H9 (cell line): ENCODE measurements around the gene KLHDC1. TPM values are rescaled to one million over a fixed set of nuclear protein-coding genes. Genes with fewer than 3 reads are reported as not detected.

Source experiments
- DNase-seq: peaks from one replicate; pipeline ENCODE4 v3.0.0-alpha.2; 2017
- H2AFZ ChIP-seq: one replicate; pipeline ENCODE4 v1.6.1; 2013; ENCODE audit warnings: mild to moderate bottlenecking, low read length, control low read depth, moderate library complexity
- H2AK5ac ChIP-seq: 2 replicates; pipeline ENCODE4 v1.6.1; 2013; ENCODE audit warnings: low read length, control low read depth, mixed read lengths; ENCODE audit not compliant: insufficient read length
- H2BK120ac ChIP-seq: one replicate; pipeline ENCODE4 v1.6.1; 2013; ENCODE audit warnings: low read depth, mild to moderate bottlenecking, low read length, control low read depth, inconsistent platforms; ENCODE audit not compliant: poor library complexity, severe bottlenecking
- H2BK12ac ChIP-seq: 2 replicates; pipeline ENCODE4 v1.6.1; 2013; ENCODE audit warnings: low read length, control low read depth, mixed read lengths, low read depth; ENCODE audit not compliant: insufficient read length
- H2BK15ac ChIP-seq: 2 replicates; pipeline ENCODE4 v1.6.1; 2013; ENCODE audit warnings: low read depth, low read length, control low read depth
- H2BK20ac ChIP-seq: one replicate; pipeline ENCODE4 v1.6.1; 2013; ENCODE audit warnings: low read depth, mild to moderate bottlenecking, low read length, control low read depth, inconsistent platforms; ENCODE audit not compliant: poor library complexity, severe bottlenecking
- H2BK5ac ChIP-seq: 2 replicates; pipeline ENCODE4 v1.6.1; 2013; ENCODE audit warnings: low read length, control low read depth, mixed read lengths; ENCODE audit not compliant: insufficient read length
- H3K14ac ChIP-seq: 2 replicates; pipeline ENCODE4 v1.6.1; 2013; ENCODE audit warnings: low read length, control low read depth; ENCODE audit not compliant: insufficient read depth
- H3K18ac ChIP-seq: 2 replicates; pipeline ENCODE4 v1.6.1; 2013; ENCODE audit warnings: low read depth, mild to moderate bottlenecking, mixed read lengths, low read length, control low read depth; ENCODE audit not compliant: insufficient read length
- H3K23ac ChIP-seq: 2 replicates; pipeline ENCODE4 v1.6.1; 2013; ENCODE audit warnings: low read length, control low read depth, mixed read lengths, low read depth; ENCODE audit not compliant: insufficient read length
- H3K23me2 ChIP-seq: 2 replicates; pipeline ENCODE4 v1.6.1; 2013; ENCODE audit warnings: low read depth, mild to moderate bottlenecking, mixed read lengths, low read length, control low read depth; ENCODE audit not compliant: insufficient read length, poor library complexity, severe bottlenecking
- H3K27ac ChIP-seq: 2 replicates; pipeline ENCODE4 v1.5.1; 2013; ENCODE audit warnings: low read length, control low read depth, mixed read lengths, low read depth; ENCODE audit not compliant: insufficient read length
- H3K27me3 ChIP-seq: 2 replicates; pipeline ENCODE4 v1.6.1; 2013; ENCODE audit warnings: low read length, control low read depth, inconsistent platforms; ENCODE audit not compliant: insufficient read depth
- H3K4ac ChIP-seq: 2 replicates; pipeline ENCODE4 v1.6.1; 2013; ENCODE audit warnings: low read depth, mild to moderate bottlenecking, control low read depth, inconsistent platforms, low read length, moderate library complexity
- H3K4me1 ChIP-seq: 2 replicates; pipeline ENCODE4 v1.6.1; 2013; ENCODE audit warnings: low read length, control low read depth, inconsistent platforms; ENCODE audit not compliant: insufficient read depth
- H3K4me2 ChIP-seq: 2 replicates; pipeline ENCODE4 v1.6.1; 2013; ENCODE audit warnings: low read length, control low read depth, mixed read lengths; ENCODE audit not compliant: insufficient read length, insufficient read depth
- H3K56ac ChIP-seq: 2 replicates; pipeline ENCODE4 v1.6.1; 2013; ENCODE audit warnings: low read depth, mild to moderate bottlenecking, mixed read lengths, low read length, control low read depth; ENCODE audit not compliant: insufficient read length
- H3K79me1 ChIP-seq: 2 replicates; pipeline ENCODE4 v1.6.1; 2013; ENCODE audit warnings: low read depth, mild to moderate bottlenecking, moderate library complexity, low read length, control low read depth, inconsistent platforms; ENCODE audit not compliant: insufficient read depth, poor library complexity, severe bottlenecking
- H3K79me2 ChIP-seq: 2 replicates; pipeline ENCODE4 v1.6.1; 2013; ENCODE audit warnings: low read length, control low read depth, inconsistent platforms; ENCODE audit not compliant: insufficient read depth
- H3K9ac ChIP-seq: 2 replicates; pipeline ENCODE4 v1.6.1; 2013; ENCODE audit warnings: low read length, control low read depth, mixed read lengths; ENCODE audit not compliant: insufficient read length; ENCODE audit errors: extremely low read depth
- H3K9me3 ChIP-seq: one replicate; pipeline ENCODE4 v1.6.1; 2013; ENCODE audit warnings: low read depth, low read length, inconsistent platforms; ENCODE audit not compliant: control insufficient read depth
- H3T11ph ChIP-seq: one replicate; pipeline ENCODE4 v1.6.1; 2013; ENCODE audit warnings: mild to moderate bottlenecking, low read length, control low read depth, inconsistent platforms
- H4K20me1 ChIP-seq: one replicate; pipeline ENCODE4 v1.6.1; 2013; ENCODE audit not compliant: control insufficient read depth, insufficient read length, insufficient read depth
- H4K5ac ChIP-seq: 2 replicates; pipeline ENCODE4 v1.6.1; 2013; ENCODE audit warnings: low read depth, mild to moderate bottlenecking, mixed read lengths, low read length, control low read depth; ENCODE audit not compliant: insufficient read length
- H4K8ac ChIP-seq: replicated peaks from 2 replicates; pipeline ENCODE4 v1.6.1; 2013; ENCODE audit warnings: low read length, control low read depth, mixed read lengths, low read depth; ENCODE audit not compliant: insufficient read length
- H4K91ac ChIP-seq: 2 replicates; pipeline ENCODE4 v1.6.1; 2013; ENCODE audit warnings: low read depth, mild to moderate bottlenecking, moderate library complexity, mixed read lengths, low read length, control low read depth; ENCODE audit not compliant: insufficient read length
- H3K27ac Mint-ChIP-seq, 3 experiments: 2 replicates in 2 of 3; 3 replicates in 1 of 3; pipeline ENCODE4 v1.8.0; 2020 to 2021; ENCODE audit warnings: mixed read lengths in 3 of 3, mild to moderate bottlenecking in 1 of 3, moderate library complexity in 1 of 3
- H3K27me3 Mint-ChIP-seq: 2 replicates; pipeline ENCODE4 v1.8.0; 2021; ENCODE audit warnings: low read depth, mild to moderate bottlenecking, moderate library complexity, mixed read lengths
- H3K36me3 Mint-ChIP-seq, 3 experiments: 2 replicates in 2 of 3; 3 replicates in 1 of 3; pipeline ENCODE4 v1.8.0; 2020 to 2021; ENCODE audit warnings: low read depth in 3 of 3, mixed read lengths in 3 of 3; ENCODE audit not compliant: insufficient read depth in 1 of 3
- H3K4me1 Mint-ChIP-seq, 2 experiments: 2 replicates each; pipeline ENCODE4 v1.8.0; 2020; ENCODE audit warnings: mixed read lengths in 2 of 2
- H3K4me3 Mint-ChIP-seq, 2 experiments: 2 replicates in 1 of 2; 3 replicates in 1 of 2; pipeline ENCODE4 v1.8.0; 2020 to 2021; ENCODE audit warnings: mild to moderate bottlenecking in 2 of 2, mixed read lengths in 2 of 2, moderate library complexity in 1 of 2
- H3K9me3 Mint-ChIP-seq, 2 experiments: 2 replicates in 1 of 2; 3 replicates in 1 of 2; pipeline ENCODE4 v1.8.0; 2020; ENCODE audit warnings: mild to moderate bottlenecking in 2 of 2, mixed read lengths in 2 of 2, moderate library complexity in 1 of 2
- WGBS: extraction: QIAGEN DNeasy Blood & Tissue Kit; methylation state at CpG from one replicate; pipeline ENCODE4 v1.1.7; 2013; ENCODE audit warnings: missing lambda C conversion rate, low lambda C conversion rate, mixed read lengths; ENCODE audit not compliant: insufficient read length; ENCODE audit errors: extremely low coverage; 5-methylcytosine and 5-hydroxymethylcytosine counted together
- total RNA-seq: library from RNA; stranded (reverse); gene quantifications from 2 replicates; pipeline ENCODE4 v1.2.1, GENCODE V29; 2021
- TF ChIP-seq, protein P1 (sequence below): fragments of 200-600 bp; sonication (generic); conservative IDR thresholded peaks from 3 replicates; pipeline ENCODE4 v1.8.0; 2021; ENCODE audit warnings: antibody characterized with exemption, mild to moderate bottlenecking

Gene KLHDC1
- total RNA-seq, 1 experiment from 2014 or later, result not detected

DNA sequence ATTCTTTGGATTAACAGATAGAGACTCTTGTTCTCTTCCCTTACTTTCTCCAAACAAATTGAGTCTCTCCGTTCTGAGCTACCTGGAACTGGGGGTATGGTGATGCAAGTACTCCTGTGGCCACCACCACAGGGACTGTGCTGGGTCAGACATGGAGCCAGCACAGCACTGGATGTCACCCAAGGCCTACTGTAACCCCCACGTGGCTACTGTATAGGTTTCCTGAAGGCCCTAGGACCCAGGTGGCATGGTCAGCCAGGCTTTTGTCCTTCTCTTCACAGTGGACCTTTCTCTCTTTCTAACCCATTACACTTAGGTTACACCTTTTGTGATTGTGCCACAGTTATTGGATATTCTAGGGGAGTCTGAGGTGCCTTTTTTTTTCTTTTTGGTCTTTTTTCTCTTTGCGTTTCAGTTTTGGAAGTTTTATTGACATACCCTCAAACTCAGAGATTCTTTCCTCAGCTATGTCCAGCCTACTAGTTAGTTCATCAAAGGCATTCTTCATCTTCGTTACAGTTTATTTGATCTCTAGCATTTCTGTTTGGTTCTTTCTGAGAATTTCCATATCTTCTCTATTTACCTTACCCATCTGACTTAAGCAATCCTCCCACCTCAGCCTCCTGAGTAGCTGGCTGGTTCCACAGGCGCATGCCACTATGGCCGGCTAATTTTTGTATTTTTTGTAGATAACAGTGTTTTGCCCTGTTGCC is 69.1 kb downstream of the KLHDC1 start:
- no peak overlapping the region for H3K14ac ChIP-seq
- no peak overlapping the region for H2BK5ac ChIP-seq
- H3K9me3 ChIP-seq, result no peaks in the 10 kb centered on the region
- no peaks in the 10 kb centered on the region for H3K79me2 ChIP-seq
- H4K20me1 ChIP-seq, result no peaks in the 10 kb centered on the region
- H3K23ac ChIP-seq, result no peak overlapping the region
- no peak overlapping the region for H3K27ac ChIP-seq
- peaks cover 2% of the 10 kb centered on the region for H3K23me2 ChIP-seq
- Mint-ChIP-seq H3K9me3 (no peaks in the 10 kb centered on the region), H3K27me3 (no peaks in the 10 kb centered on the region), H3K27ac (no peak overlapping the region; a peak in 1 of 7 replicates), H3K36me3 (no peaks in the 10 kb centered on the region; a peak in 1 of 7 replicates), H3K4me1 (peaks cover 4 to 7% of the 10 kb centered on the region in 2 experiments), H3K4me3 (no peak overlapping the region)
- no peak overlapping the region for H2AK5ac ChIP-seq
- TF ChIP-seq, protein P1, sequence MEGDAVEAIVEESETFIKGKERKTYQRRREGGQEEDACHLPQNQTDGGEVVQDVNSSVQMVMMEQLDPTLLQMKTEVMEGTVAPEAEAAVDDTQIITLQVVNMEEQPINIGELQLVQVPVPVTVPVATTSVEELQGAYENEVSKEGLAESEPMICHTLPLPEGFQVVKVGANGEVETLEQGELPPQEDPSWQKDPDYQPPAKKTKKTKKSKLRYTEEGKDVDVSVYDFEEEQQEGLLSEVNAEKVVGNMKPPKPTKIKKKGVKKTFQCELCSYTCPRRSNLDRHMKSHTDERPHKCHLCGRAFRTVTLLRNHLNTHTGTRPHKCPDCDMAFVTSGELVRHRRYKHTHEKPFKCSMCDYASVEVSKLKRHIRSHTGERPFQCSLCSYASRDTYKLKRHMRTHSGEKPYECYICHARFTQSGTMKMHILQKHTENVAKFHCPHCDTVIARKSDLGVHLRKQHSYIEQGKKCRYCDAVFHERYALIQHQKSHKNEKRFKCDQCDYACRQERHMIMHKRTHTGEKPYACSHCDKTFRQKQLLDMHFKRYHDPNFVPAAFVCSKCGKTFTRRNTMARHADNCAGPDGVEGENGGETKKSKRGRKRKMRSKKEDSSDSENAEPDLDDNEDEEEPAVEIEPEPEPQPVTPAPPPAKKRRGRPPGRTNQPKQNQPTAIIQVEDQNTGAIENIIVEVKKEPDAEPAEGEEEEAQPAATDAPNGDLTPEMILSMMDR, result no peak
- no peaks in the 10 kb centered on the region for H3K79me1 ChIP-seq
- no peak overlapping the region for H4K8ac ChIP-seq
- no peak overlapping the region for H3K9ac ChIP-seq
- WGBS, result no CpG with 5 or more reads among the region's 6 CpGs
- no peak overlapping the region for H2BK120ac ChIP-seq
- H3K4me1 ChIP-seq, result peaks cover 3% of the 10 kb centered on the region
- no peak overlapping the region for H3T11ph ChIP-seq
- H3K27me3 ChIP-seq, result no peaks in the 10 kb centered on the region
- no peak overlapping the region for H2BK12ac ChIP-seq
- H3K56ac ChIP-seq, result no peak overlapping the region
- no peak overlapping the region for H3K4me2 ChIP-seq
- H2BK15ac ChIP-seq, result no peak overlapping the region
- H3K4ac ChIP-seq, result no peak overlapping the region
- H3K18ac ChIP-seq, result no peak overlapping the region
- H4K5ac ChIP-seq, result no peak overlapping the region
- H4K91ac ChIP-seq, result no peak overlapping the region
- no peak overlapping the region for H2BK20ac ChIP-seq
- DNase-seq, result no peak
- H2AFZ ChIP-seq, result no peak overlapping the region
